Stomach (tissue), 9 donors: Measurements from ENCODE around the gene HYAL2. TPM values are rescaled to one million over a fixed set of nuclear protein-coding genes. Genes with fewer than 3 reads are reported as not detected.
A peak's percentile ranks its signal among the peaks of the same experiment; 100 is the strongest.

Experiments used
- DNase-seq, 2 donors: peaks; one replicate each; pipeline versions ENCODE4 v3.0.0 to v3.0.0-alpha.2; 2013 to 2019
- H3K27ac ChIP-seq, 5 donors: fragments of 200-600 bp in 4 of 5; sonication (generic) in 4 of 5; one replicate each; pipeline ENCODE4 v1.5.1; 2013 to 2019; ENCODE audit warnings: mild to moderate bottlenecking in 1 of 5, moderate library complexity in 1 of 5
- H3K27me3 ChIP-seq, 3 donors: fragments of 200-600 bp; sonication (generic); one replicate each; pipeline ENCODE4 v1.5.1; 2017 to 2019; ENCODE audit warnings: mixed run types in 1 of 3
- H3K36me3 ChIP-seq, 4 donors: fragments of 200-600 bp; sonication (generic); 1 replicate in 3 of 4; 2 replicates in 1 of 4; pipeline ENCODE4 v1.5.1; 2016 to 2019
- H3K4me1 ChIP-seq, 4 donors: fragments of 200-600 bp; sonication (generic); one replicate each; pipeline ENCODE4 v1.5.1; 2016 to 2019
- H3K4me3 ChIP-seq, 4 donors: fragments of 200-600 bp; sonication (generic) in 3 of 4; one replicate each; pipeline ENCODE4 v1.5.1; 2016 to 2019; ENCODE audit warnings: mild to moderate bottlenecking in 1 of 4
- H3K9me3 ChIP-seq, 4 donors: fragments of 200-600 bp; sonication (generic); one replicate each; pipeline ENCODE4 v1.5.1; 2016 to 2019
- CTCF ChIP-seq, 7 experiments: fragments of 450-650 bp in 4 of 7; fragments of 200-600 bp in 3 of 7; sonication (generic) in 3 of 7; IDR thresholded peaks; one replicate each; pipeline ENCODE4 v1.5.1; 2016 to 2019; ENCODE audit warnings: antibody characterized with exemption in 7 of 7, control low read depth in 2 of 7, mild to moderate bottlenecking in 1 of 7
- EP300 ChIP-seq: sonication (generic); formaldehyde crosslinking; IDR thresholded peaks from one replicate; pipeline ENCODE4 v1.6.1; 2017; ENCODE audit warnings: antibody characterized with exemption
- POLR2A ChIP-seq, 4 donors: fragments of 450-650 bp; IDR thresholded peaks; one replicate each; pipeline ENCODE4 v1.6.1; 2016; ENCODE audit warnings: antibody characterized with exemption in 4 of 4, control low read depth in 2 of 4, mild to moderate bottlenecking in 1 of 4, moderate library complexity in 1 of 4
- POLR2AphosphoS5 ChIP-seq, 3 donors: sonication (generic); formaldehyde crosslinking; IDR thresholded peaks; one replicate each; pipeline ENCODE4 v1.6.1; 2016; ENCODE audit warnings: antibody characterized with exemption in 3 of 3
- WGBS, 5 donors: extraction: QIAGEN DNeasy Blood & Tissue Kit in 3 of 5; methylation state at CpG; one replicate each; pipeline versions ENCODE4 v1.1.5 to v1.1.7; 2013 to 2018; 5-methylcytosine and 5-hydroxymethylcytosine counted together
- intact Hi-C: fragments of 100-400 bp; cut with DNase I; formaldehyde crosslinking; loops from one replicate; pipeline ENCODE4 v1.15.1; 2023; ENCODE audit warnings: low total_unique reads
- polyA plus RNA-seq, 3 donors: library from polyadenylated mRNA; stranded (reverse); fragments of 200-250 nt; gene quantifications; one replicate each; pipeline ENCODE4 v1.2.3, GENCODE V29; 2013
- total RNA-seq, 5 donors: library from RNA; depleted of rRNA; stranded (reverse); fragments of >200 nt; gene quantifications; one replicate each; pipeline versions ENCODE4 v1.1.0 to v1.2.3, GENCODE V29; 2014 to 2016
- donor health status: healthy with polysubstance abuse.
- donor health status: Bipolar disorder and iron deficiency.
- donor health status: healthy.

The HYAL2 gene
- total and polyA plus RNA-seq, 8 donors: 11.1 to 96.4 (median 28.6) TPM

- intact Hi-C loops: no loop called here
- no peak for DNase-seq
- TF ChIP-seq POLR2AphosphoS5 (IDR thresholded peaks at IDR 0.05) (no peak), POLR2A (IDR thresholded peaks at IDR 0.05) (no peak), CTCF (IDR thresholded peaks at IDR 0.05) (no peak), EP300 (no peak)
- peaks cover 38 to 91% (median 76%) of the 10 kb centered on the region in 4 donors for H3K4me1 ChIP-seq
- peak overlapping the region; percentile 90 to 97 (median 92) for H3K27ac ChIP-seq
- H3K9me3 ChIP-seq: no peaks in the 10 kb centered on the region
- WGBS, 5 donors: 2 to 9% (median 3%) methylated on average over 7 of the region's 7 CpGs
- H3K27me3 ChIP-seq: no peaks in the 10 kb centered on the region
- H3K4me3 ChIP-seq: peak overlapping the region; percentile 59 to 77 (median 70)
- peaks cover 33 to 46% (median 40%) of the 10 kb centered on the region in 4 donors for H3K36me3 ChIP-seq
Observed at GRCh38 chr3:50350213-50350526, 27.6 kb upstream of the HYAL2 start.

- H3K36me3 ChIP-seq: peaks cover 12 to 20% (median 15%) of the 10 kb centered on the region in 4 donors
- H3K9me3 ChIP-seq: no peaks in the 10 kb centered on the region
- peak overlapping the region in 4 of 5 donors; percentile 17 to 60 (median 31) for H3K27ac ChIP-seq
- intact Hi-C loops: no loop called here
- 17 to 26% (median 25%) methylated on average over 12 to 14 of the region's 14 CpGs for WGBS, 5 donors
- peak; percentile 77 to 93 for DNase-seq
- peak in 5 of 7 experiments; percentile 29 to 56 (median 48) for TF ChIP-seq CTCF (IDR thresholded peaks at IDR 0.05)
- TF ChIP-seq EP300: no peak
- TF ChIP-seq POLR2A (IDR thresholded peaks at IDR 0.05): no peak
- peak in 1 of 3 donors; percentile 8 for TF ChIP-seq POLR2AphosphoS5 (IDR thresholded peaks at IDR 0.05)
- H3K27me3 ChIP-seq: no peaks in the 10 kb centered on the region
- no peak overlapping the region for H3K4me3 ChIP-seq
- peaks cover 35 to 72% (median 62%) of the 10 kb centered on the region in 4 donors for H3K4me1 ChIP-seq
Observed at GRCh38 chr3:50347187-50347813, 24.8 kb upstream of the HYAL2 start.

GRCh38 chr3:50345586-50346234, 23.2 kb upstream of the HYAL2 start, which contains the start of gene ZMYND10:
Gene ZMYND10 (minus strand): TSS chr3:50345732. CDS start chr3:50345579, 153 bp downstream.
- Histone ChIP-seq H3K4me1 (peaks cover 35 to 74% (median 61%) of the 10 kb centered on the region in 4 donors), H3K9me3 (no peaks in the 10 kb centered on the region), H3K27me3 (no peaks in the 10 kb centered on the region), H3K36me3 (peaks cover 12 to 20% (median 15%) of the 10 kb centered on the region in 4 donors), H3K27ac (peak within 1 kb of the TSS in 3 of 5 donors; percentile 34 to 45 (median 40)), H3K4me3 (peak within 1 kb of the TSS; percentile 30 to 49 (median 42))
- peak; percentile 79 to 86 for DNase-seq
- intact Hi-C loops: no loop called here
- WGBS, 5 donors: 9 to 19% (median 11%) methylated on average over 19 to 45 of the region's 45 CpGs
- peak in 1 of 3 donors; percentile 28 for TF ChIP-seq POLR2AphosphoS5 (IDR thresholded peaks at IDR 0.05)
- TF ChIP-seq CTCF (IDR thresholded peaks at IDR 0.05): no peak
- no peak for TF ChIP-seq EP300
- TF ChIP-seq POLR2A (IDR thresholded peaks at IDR 0.05): no peak

- WGBS, 5 donors: 66 to 77% (median 70%) methylated on average over 6 to 8 of the region's 8 CpGs
Observed at GRCh38 chr3:50345008-50345407, 22.5 kb upstream of the HYAL2 start.

More at GRCh38 chr3:50345008-50345407, 22.5 kb upstream of the HYAL2 start:
- TF ChIP-seq POLR2AphosphoS5 (IDR thresholded peaks at IDR 0.05): no peak
- no peak for TF ChIP-seq POLR2A (IDR thresholded peaks at IDR 0.05)
- no peak for TF ChIP-seq CTCF (IDR thresholded peaks at IDR 0.05)
- TF ChIP-seq EP300: no peak
- no peaks in the 10 kb centered on the region for H3K9me3 ChIP-seq
- peaks cover 12 to 20% (median 15%) of the 10 kb centered on the region in 4 donors for H3K36me3 ChIP-seq
- H3K4me1 ChIP-seq: peaks cover 37 to 76% (median 62%) of the 10 kb centered on the region in 4 donors
- no peaks in the 10 kb centered on the region for H3K27me3 ChIP-seq
- H3K4me3 ChIP-seq: peak overlapping the region; percentile 30 to 49 (median 42)
- no peak for DNase-seq
- intact Hi-C loops: no loop called here
- H3K27ac ChIP-seq: peak overlapping the region in 1 of 5 donors; percentile 40
